Adrenal gland (tissue), 5 donors: ENCODE measurements around the gene EMILIN2.

ENCODE experiments used
- CTCF ChIP-seq, 6 experiments: fragments of 450-650 bp in 4 of 6; fragments of 200-600 bp in 2 of 6; sonication (generic) in 1 of 6; IDR thresholded peaks; 1 replicate in 5 of 6; 2 replicates in 1 of 6; pipeline versions ENCODE4 v1.5.1 to v1.8.0; 2016 to 2021; ENCODE audit warnings: antibody characterized with exemption in 6 of 6, mild to moderate bottlenecking in 2 of 6, moderate library complexity in 1 of 6
- POLR2A ChIP-seq, 2 donors: fragments of 450-650 bp; IDR thresholded peaks; one replicate each; pipeline ENCODE4 v1.6.1; 2017; ENCODE audit warnings: antibody characterized with exemption in 2 of 2, mild to moderate bottlenecking in 2 of 2, moderate library complexity in 1 of 2
- donor health status: DM: no; HTN: no; CAD: no.

DNA sequence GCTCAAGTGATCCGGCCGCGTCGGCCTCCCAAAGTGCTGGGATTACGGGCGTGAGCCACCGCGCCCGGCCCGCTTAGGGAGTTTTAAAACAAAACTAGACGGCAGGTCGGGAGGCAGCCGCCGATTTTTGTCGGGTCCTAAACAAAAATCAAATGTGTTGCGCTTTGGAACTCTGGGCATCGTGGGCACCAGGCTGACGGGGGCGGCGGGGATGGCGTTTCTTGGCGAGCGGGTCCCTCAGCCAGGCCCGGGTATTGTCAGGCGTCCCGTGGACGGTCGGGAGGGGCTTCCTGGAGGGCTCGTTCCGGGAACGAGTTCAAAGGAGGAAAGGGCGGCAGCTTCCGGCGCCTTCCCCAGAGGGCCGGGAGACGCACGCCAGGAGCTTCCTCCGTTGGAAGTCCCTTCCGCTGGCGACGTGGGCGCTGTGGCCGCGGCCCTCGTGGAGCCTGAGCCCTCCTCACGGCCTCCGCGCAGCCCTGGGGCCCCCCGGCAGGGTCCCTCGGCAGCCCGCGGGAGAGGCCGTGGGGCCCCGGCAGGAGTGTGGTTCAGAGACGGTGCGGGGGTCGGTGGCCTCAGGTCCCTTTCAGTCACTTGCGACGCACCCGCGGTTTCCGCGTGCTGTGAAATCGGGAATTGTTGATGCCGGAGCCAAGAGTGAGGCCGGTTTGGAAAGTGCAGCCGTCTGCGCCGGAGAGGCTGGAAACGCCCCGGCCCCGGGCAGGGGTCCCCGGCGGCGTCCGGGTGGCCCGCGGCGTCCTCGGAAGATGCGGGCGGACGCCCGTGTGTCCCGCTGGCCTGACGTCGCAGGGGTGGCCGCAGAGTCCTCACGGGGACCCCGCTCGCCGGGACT is 59.3 kb downstream of the EMILIN2 start:
- TF ChIP-seq CTCF (IDR thresholded peaks at IDR 0.05) (no peak), POLR2A (IDR thresholded peaks at IDR 0.05) (no peak)
